HG02678 (cell line): ENCODE measurements around the gene BPIFB1.

Experiments
- ATAC-seq: cut with Tn5 transposase; IDR thresholded peaks from one replicate; pipeline ENCODE4 v1.9.1; 2021; ENCODE audit warnings: mild to moderate bottlenecking, moderate library complexity; ENCODE audit not compliant: unreplicated experiment

Gene BPIFB1

GRCh38 chr20:33282991-33283555 is at the start of gene BPIFB1:
Gene BPIFB1, plus strand, starts transcription at chr20:33283214. Its CDS starts 2,860 bp downstream, at chr20:33286074.
- ATAC-seq = no peak

GRCh38 chr20:33234050-33234449 is 49.0 kb upstream of the BPIFB1 start:
- ATAC-seq = no peak

GRCh38 chr20:33235696-33236095 is 47.3 kb upstream of the BPIFB1 start, which contains the start of gene BPIFA1:
Gene BPIFA1, plus strand, starts transcription at chr20:33235996. Its CDS starts 1,716 bp downstream, at chr20:33237712.
- no peak for ATAC-seq

DNA sequence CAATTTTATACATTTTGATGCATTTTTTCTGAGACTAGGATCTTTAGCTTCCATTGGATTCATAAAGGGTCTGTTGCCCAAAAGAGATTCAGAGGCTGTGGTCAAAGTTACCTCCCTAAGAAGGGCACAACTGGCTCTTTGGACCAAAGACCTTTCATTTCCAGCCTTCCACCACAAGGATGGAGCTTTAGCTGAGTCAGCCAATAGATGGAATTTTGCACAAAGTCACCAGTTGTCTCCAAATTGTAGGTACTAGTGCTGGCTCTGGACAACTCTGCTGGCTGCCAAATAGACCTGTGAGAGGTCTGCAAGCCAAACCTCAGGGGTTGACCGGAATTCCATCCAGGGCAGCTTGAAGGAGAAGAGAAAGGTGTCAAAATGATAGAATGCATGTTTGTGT is 46.7 kb upstream of the BPIFB1 start:
- ATAC-seq = no peak

- no peak for ATAC-seq
Observed at GRCh38 chr20:33237989-33238388, 45.0 kb upstream of the BPIFB1 start.

- no peak for ATAC-seq
Observed at GRCh38 chr20:33239418-33239817, 43.6 kb upstream of the BPIFB1 start.

DNA sequence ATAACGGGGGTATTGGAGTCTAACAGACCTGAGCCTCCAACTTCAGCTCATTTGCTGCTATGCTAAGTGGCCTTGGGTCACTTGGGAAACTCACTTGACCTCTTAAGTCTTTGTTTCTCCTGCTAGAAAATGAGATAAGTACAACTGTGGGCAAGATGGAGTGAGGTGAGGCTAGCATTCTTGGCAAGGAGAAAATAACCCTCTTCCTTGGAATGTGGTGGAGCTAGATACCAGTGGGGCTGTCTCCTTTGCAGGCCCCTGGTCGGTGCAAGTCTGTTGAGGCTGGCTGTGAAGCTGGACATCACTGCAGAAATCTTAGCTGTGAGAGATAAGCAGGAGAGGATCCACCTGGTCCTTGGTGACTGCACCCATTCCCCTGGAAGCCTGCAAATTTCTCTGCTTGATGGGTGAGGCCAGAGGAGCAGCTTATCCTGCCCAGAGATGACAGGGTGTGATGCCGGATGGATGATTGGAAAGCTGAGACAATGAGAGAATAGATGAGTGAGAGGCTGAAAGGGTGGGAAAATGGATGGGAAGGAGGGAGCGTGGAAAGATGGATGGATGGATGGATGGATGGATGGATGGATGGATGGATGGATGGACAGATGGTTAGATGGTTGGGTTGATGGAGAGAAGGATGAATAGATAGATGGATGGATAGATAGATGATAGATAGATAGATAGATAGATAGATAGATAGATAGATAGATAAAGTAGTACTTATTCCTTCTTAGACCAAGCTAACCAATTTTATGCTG is 42.9 kb upstream of the BPIFB1 start:
- no peak for ATAC-seq

- ATAC-seq = no peak
Observed at GRCh38 chr20:33240923-33241322, 42.1 kb upstream of the BPIFB1 start.

DNA sequence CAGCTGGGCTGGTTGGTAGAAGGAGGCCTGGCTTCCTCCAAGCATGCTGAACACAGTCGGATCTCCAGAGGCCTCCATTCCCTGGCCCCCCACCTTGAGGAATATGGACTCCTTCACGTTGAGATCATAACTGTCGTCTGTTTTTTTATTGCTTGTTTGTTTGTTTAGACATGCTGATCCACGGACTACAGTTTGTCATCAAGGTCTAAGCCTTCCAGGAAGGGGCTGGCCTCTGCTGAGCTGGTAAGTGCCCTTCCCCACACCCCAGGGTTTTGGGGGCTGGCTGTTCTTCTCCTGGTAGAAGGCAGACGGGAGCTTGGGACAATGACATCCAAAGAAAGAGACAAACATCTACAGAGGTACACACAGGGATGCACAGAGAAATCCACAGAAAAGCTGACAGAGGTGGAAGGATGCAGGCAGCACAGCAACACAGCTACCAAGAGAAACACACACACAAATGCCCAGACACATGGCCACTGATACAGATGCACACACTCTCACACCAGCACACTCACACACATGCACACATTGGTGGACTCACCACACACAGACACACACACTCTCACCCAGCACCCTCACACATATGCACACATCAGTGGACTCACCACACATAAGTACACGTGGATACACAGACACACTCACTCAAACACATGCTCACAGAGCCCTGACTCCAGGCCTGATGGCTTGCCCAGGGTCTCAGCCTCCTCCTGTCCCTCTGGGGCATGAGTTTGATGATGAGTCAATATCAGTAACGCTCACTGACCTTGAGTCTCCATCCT is 40.5 kb upstream of the BPIFB1 start:
- no peak for ATAC-seq

DNA sequence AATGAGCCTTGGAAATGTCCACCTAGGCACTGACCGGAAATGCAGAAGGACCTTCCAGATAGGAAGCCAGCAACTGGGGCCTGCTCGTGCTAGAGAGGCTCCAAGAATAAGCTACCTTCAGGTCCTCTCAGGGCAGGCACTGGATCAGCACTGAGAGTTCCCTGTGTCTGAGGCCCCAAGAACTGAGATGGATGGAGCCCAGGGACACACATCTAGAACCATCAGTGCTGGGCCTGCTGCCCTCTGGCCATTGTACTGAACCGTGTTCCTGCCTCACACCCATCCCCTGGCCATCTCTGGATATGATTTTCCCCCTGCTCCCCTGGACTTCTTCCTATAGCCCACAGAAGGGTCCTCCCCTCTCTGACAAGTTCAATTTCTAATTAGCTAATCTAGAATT is 36.9 kb upstream of the BPIFB1 start:
- no peak for ATAC-seq

- no peak for ATAC-seq
Observed at GRCh38 chr20:33249456-33249855, 33.6 kb upstream of the BPIFB1 start.

- no peak for ATAC-seq
Observed at GRCh38 chr20:33250666-33251065, 32.3 kb upstream of the BPIFB1 start.

GRCh38 chr20:33251496-33251895 is 31.5 kb upstream of the BPIFB1 start:
- no peak for ATAC-seq

DNA sequence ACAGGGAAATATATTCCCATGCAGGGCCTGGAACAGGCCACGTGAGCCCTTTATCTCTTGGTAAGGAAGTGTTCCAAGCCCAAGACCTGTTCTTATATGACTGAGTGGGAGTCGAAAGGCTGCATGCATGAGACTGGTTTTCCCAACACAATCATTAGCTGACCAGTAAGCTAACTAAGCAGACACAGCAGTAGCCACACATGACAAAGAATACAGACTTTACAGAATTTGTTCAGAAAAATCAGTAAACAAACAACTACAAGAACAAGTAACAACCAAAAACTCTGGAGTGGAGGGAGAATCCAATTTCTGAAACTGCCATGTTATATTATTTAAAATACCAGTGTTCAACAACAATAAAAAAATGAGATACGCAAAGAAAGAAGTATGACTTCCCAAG is 30.6 kb upstream of the BPIFB1 start:
- ATAC-seq = no peak

GRCh38 chr20:33255005-33255404 is 28.0 kb upstream of the BPIFB1 start:
- no peak for ATAC-seq

- no peak for ATAC-seq
Observed at GRCh38 chr20:33257237-33257636, 25.8 kb upstream of the BPIFB1 start.

DNA sequence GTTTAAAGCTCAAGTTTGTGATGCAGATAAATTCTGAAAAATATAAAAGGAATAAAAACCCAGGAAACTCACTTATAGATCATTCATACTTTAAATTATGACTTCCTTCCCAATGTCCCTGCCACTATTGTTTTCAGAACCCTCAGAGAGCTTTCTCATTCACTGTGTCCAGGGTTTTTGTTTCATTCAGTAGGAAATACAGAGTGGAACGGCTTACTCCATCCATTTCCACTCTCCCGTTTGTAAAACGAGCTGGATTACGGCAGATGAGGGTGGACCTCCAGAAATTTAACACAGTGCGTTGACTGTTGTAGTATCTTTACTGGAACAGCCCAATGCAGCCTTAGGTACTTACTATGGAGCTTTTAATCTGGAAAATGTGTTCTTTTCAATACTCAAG is 23.6 kb upstream of the BPIFB1 start:
- ATAC-seq = no peak

- no peak for ATAC-seq
Observed at GRCh38 chr20:33261465-33261864, 21.5 kb upstream of the BPIFB1 start.

- ATAC-seq = no peak
Observed at GRCh38 chr20:33262658-33263065, 20.4 kb upstream of the BPIFB1 start.

- no peak for ATAC-seq
Observed at GRCh38 chr20:33263784-33264183, 19.2 kb upstream of the BPIFB1 start.

DNA sequence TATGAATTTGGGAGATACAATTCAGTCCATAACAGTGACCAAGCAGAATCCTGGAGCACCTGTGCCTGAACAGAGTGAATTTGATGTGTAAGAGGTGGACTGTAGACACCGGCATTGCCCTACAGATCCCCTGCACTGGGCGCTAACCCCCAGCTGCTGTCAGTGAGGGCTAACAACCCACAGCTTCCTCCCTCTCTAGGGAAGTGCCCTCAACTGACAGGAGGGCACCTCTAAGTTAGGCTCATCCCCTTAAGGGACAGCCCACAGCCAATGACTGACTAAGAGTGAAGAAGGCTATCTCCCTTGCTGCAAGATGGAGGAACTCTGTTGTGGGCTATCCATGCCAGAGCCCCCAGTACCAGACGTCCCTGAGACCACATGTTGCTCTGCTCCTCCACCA is 15.3 kb upstream of the BPIFB1 start:
- ATAC-seq = no peak
